Limb (tissue), 2 donors: ENCODE results near the gene VWF.

Experiments
- DNase-seq, 2 donors: peaks; one replicate each; pipeline ENCODE4 v3.0.0-alpha.2; 2016; ENCODE audit errors: extremely low spot score in 2 of 2

VWF gene

DNA sequence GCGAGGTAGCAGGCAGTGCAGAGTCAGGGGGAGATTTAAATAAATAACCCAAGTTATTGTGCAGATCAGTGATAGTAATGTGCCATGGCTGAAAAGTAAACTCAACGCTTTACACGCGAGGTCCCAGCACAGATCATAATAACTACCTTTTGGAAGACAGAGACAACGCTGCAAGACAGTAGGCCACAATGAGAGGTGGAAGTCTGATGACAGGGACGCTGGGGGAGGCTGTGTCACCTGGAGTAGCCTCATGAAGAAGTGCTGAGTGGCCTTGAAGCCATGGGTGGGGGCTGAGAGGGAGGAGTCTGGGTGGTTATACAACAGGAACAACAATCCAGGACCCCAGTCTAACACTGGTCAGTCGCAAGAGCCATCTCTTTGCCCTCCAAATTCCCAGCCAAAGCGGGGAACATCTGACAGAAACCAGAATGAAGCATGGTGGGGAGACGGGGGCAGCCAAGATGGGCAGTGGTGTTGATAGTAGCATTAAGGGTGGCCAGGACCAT lies 207.6 kb downstream of the VWF start:
- no peak for DNase-seq

DNA sequence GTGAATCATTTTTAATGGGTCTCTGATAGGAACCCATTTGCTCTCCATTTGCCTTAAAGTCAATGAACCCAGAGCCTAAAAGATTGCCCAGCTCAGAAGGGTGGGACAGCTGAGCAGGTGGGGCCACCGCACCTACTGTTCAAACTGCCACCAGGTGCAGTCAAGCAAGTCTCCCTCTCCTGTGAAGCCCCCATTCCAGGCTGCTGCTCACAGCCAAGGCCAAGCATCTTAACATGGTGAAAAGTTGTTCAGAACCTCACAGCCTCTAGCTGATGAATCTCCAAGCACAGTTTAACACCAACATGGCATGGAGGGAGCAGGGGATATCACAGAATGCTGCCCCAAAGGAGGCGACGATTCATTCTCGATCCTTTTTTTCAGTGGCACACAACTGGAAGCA lies 209.0 kb downstream of the VWF start:
- DNase-seq = no peak

DNA sequence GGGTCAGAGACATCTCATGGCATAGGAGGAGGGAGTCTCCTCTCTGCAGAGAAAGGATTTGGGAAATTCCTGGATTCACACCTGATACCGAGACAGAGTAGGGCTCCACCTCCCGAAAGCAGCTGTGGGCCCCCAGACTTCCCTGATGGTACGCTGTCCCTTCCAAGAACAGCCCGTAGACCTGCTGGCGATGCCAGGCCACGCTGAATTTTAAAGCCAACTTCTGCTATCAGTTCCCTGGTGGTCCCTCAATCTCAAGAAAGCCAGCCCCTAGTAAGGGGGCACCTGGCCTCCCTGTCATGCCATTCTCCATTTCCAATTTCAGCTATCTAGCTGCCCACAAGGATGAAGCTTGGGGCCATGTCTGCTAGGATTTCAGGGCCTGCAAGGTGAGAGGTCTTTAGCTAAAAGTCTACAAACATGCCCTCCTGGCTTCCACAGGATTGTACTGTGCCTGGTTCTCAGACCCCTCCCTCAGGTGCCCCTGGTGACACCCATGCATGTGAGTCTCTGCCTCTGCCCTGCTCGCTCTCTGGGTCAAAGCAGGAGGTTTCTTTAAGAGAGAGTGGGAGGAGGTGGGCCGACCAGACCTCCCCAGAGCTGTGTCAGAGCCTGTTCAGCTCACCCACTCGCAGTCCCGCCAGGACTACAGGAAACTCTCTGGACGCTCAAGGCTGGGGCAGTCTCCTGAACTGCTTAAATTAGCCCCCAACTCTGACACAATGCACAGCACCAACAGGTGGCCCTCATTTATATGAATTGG lies 209.9 kb downstream of the VWF start:
- no peak for DNase-seq

DNA sequence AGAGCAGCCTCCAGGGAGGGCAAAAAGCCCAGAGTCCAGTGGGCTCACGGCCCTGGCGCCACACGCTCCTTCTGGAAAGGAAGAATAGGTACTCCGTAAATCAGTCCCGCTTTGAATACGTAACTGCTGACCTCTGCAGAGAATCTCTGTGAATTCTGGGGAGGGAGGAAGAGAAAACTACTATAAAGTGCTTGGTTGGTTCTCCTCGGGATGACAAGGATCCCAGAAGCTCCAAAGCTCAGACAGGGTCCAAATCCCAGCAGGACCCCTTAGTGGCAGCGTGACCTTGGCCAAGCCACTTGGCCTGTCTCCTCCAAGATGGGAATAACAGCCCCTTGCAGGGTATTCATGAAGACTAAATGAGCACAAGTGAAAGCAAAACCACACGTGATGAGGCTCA lies 211.1 kb downstream of the VWF start:
- DNase-seq = no peak

DNA sequence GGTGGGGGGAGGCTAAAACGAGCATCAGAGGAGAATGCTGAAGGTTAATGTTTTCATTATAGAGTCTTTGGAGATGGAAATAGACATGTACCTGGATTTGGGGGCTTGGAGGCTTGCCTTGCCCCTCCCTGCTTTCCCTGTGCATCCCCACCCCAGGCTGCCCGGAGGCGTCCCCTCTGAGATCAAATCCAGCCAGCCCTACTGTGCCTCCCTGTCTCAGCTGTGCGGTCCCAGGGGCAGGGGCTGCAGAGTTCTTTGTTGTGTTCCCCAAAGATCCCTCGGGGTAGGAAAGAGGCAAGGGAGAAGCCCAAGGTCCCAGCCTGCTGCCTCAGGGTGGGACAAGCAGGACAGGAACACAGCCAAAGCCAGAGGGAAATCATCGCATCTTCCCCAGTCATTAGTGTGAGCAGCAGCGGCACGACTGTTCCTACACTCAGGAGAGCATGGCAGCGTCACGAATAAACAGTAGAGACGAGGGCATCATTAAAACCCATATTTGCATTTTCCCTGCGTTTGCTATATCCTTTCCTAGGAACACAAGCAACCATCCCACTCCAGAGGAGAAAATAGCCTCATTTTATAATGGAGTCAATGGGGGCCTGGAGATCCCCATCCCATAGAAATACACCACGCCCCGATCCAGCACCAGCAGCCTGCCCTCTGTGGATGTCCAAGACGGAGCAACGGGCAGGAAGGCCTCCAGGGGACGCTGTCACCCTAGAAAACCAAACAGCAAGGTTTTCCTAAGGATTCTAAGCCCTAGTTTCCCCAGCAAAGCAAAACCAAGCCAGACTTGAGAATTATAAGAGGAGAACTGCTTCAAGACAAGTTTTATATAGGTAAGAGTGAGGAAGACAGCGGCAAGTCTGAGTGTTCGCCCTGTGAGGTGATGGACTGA lies 211.8 kb downstream of the VWF start:
- DNase-seq = no peak

DNA sequence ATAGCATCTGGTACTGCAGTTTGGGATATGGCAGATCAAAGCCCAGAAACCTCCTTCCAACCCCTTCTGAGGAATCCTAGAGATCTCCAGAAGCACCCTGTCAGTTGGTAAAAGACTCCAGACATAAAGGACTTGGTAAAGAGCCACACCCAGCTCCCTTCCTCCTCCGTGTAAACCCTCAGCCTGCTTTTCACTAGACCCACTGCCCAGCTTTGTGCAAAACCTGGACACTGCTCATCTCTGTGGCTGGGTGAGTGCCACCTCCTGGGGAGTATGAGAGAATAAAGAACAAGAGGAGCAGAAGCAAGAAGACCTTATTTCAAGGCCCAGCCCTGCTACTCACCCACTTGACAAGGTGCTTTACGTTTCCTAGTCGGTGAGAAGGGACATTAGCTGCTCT lies 212.5 kb downstream of the VWF start:
- DNase-seq = no peak

DNA sequence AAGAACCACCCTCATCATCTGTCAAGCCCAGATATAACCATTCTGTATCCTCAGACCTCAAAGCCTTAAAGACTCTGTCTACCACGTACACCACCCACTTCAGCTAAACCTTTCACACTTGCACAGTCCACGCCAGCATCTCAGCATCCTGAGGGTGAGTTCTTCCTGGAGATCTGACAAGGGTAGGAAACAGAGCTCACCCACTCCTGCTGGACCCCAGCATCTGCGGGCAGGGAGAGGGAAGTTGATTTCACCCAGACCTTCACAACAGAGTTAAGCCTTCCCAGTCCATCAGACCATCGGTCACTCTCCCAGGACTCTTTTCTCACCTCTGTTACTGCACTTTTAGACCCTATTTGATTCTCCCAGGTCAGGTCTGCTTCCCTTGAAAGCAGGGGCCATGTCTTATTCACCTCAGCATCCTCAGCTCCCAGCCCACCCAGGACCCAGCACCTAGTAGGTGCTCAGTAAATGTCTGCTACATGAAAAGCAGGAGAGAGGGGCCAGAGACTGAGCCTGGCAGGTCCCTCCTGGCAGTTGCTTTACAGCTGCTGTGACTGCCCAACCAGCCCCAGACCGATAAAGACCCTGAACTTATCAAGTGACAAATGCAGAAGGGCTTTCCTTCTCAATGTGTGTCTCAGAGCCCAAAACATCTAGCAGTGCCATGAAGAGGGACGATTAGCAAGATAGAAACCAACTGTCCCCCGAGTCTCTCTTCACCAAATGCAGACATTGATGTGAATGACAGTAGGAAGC lies 213.5 kb downstream of the VWF start:
- DNase-seq = no peak

DNA sequence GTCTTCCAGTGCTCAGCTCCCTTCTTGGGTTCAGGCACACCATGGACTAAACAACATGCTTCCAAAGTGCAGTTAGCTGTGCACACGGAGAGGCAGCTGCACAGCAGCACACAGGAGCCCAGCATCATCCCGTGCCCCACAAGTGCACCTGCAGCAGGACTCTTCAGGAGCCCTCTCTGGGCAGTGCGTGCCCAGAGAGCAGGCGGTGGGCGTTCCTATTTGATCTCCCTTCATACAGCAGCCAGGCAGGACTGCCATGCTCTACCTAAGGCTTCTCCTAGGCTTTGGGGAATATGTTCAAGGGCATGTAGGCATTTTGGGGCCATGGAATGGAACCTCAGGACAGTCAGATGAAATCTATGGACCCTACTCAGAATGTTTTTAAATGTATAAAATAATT lies 214.9 kb downstream of the VWF start:
- peak in 1 of 2 donors; percentile 5 for DNase-seq

DNA sequence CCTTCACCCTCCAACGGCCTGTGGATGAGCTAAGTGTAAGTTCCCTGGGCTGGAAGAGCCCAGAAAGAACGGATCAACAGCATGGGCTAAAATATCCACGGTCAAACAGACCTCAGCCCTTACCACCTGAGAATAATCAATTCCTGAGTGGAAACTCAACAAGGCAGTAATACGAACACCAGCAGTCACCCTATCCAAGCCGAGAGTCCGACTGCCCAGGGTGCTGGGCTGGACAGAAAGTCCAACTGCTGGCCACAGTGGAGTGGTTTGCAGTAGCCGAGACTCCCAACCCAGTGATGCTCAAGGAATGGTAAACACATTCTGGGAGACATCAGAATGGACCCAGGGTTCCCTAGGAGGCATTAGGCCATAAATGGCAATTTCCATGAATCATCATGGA lies 216.2 kb downstream of the VWF start:
- peak in 1 of 2 donors; percentile 5 for DNase-seq

DNA sequence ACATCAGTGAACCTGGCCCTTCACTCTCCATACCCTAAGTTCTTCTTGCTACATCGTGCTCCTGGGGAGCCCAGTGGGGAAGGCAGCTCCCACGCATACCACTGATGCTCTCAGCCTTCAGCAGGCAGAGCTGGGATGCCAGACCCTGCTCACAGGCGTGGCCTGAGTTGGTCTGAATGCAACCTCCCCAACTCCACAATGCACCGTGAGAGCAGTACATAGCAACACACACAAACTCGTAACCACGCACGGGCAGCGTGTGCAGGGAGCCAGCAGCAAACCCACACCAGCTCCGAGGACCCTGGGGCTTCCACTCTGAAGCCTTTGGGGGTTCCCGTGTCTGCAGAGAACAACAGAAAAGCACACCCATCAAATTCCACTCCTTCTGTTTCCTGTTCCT lies 216.7 kb downstream of the VWF start:
- DNase-seq = peak in 1 of 2 donors; percentile 5

DNA sequence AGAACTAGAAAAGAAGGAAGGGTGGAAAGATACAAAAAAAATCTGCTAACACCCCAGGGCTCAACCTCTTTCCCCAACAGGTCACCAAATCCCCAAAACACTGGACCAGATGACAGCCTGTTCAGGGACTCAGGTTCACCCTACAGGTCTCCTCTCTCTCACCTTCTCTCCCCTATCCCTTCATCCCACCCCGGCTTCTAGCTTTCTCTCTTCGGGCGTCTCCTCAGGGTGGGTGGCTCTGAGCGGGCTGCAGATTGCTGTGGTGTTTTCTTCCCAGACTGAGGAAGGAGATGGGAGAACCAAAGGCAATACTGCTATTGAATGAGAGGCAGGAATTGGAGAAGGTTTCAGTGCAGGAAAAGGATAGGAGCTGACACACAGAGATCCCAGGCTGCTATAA lies 218.7 kb downstream of the VWF start:
- DNase-seq = peak in 1 of 2 donors; percentile 4

DNA sequence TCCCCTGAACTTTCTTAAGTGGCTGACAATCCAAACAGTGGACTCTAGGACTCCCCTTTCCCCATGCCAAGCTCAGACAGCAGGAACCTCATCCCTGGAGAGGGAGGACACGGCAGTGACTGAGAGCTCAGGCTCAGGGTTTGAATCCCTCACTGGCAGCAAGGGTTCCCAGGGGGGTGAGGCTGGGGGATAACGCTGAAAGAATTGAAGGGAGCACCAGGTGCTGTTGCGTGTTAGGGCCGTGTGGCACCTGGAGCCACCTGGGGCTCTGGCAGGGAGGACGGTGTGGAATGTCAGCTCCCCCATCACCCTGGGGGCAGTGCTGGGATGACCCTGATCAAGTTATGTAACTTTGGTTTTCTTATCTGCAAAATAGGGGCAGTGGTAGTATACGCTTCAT lies 219.5 kb downstream of the VWF start:
- no peak for DNase-seq

DNA sequence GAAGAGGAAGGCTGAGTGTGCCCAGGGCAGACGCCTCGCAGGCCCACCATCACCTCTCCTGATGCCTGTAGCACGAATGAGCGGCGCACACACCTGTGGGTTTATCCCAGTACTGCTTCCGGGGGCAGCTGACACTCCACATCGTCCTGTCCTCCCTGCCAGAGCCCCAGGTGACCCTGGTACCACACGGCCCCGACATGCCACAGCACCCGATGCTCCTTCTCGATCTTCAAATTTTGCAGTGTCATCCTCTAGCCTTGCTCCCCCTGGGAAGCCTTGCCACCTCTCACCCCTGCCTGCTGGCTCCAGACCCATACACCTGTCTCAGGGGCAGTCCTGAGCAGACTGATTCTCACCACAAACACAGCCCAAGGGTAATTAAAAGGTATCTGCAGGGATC lies 220.0 kb downstream of the VWF start:
- no peak for DNase-seq

DNA sequence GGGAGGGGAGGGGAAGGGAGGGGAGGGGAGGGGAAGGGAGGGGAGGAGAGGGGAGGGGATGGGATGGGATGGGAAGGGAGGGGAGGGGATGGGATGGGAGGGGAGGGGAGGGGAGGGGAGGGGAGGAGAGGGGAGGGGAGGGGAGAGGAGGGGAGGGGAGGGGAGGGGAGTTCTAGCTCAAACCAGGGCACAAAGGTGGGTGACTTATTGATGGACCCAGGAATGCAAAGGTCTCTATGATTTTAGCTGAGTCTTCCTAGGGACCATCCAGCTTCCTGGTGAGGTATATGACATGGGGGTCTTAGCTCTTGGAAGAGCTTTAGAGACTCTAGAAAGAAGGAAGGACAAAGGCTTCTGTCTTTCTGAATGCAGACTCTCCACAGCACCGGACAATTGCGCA lies 221.7 kb downstream of the VWF start:
- no peak for DNase-seq

DNA sequence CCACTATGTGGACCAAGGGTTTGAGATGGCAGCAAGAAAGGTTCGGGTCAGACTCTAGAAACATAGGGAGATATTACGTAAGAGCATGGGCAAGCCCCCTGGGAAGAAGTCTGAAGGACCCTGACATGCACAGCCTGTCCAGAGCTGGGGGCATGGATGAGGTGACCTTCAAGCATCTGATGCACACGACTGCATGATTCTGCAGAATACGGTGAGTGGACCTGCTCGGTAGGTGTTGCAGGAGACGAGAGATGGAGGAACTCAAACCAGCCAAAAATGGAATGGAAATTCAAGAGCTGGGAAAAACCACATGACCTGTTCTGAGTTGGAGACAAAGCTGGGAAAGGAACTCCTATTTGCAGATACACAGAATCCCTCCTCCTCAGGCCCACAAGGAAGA lies 223.1 kb downstream of the VWF start:
- peak in 1 of 2 donors; percentile 9 for DNase-seq

DNA sequence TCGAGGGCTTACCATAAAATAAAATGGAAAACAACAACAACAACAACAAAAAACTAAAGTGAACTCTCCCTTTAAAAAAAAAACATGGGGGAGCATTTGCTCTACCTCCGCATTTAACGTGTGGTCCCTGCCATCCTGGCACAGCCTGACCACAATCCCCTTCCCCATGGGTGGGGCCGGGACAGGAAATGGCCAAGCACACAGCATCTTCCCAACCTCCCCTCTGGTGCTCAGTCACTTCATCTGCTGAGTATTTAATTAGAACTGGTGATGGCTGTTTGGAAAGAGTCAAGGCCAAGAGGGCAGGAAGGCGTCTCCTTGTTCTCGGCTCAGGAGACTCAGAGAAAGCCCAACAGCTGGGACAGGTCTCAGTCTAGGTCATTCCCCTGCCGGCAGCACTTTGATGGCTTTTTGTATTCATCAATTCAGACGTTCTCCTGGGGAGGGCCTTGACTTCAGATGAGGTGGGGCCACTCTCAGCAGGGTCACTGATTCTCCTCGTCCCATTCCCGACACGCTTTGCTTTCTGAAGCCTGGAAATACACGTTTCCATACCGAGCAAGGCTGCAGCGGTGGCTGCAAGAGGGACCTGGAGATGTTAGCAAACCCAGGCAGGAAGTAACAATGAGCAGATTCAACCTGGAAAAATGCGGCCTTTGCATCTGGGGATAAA lies 223.8 kb downstream of the VWF start:
- peak in 1 of 2 donors; percentile 6 for DNase-seq

DNA sequence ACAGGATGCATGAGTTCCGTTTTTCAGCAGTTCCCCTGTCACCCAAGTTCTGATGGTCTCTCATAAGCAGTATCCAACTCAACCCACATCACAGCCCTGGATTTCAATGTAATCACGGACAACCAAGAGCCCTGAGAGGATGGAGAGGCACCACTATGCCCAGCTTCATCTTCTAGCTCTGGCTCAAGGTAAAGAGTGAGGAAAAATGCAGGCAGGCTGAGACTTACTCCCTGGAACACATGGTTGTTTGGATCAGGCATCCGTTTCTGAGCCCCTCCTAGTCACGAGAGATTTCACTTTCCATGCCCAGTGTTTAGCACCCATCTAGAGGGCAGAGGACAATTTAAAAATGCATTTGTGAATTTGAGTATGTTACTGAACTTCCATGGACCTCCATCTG lies 224.4 kb downstream of the VWF start:
- peak in 1 of 2 donors; percentile 6 for DNase-seq

DNA sequence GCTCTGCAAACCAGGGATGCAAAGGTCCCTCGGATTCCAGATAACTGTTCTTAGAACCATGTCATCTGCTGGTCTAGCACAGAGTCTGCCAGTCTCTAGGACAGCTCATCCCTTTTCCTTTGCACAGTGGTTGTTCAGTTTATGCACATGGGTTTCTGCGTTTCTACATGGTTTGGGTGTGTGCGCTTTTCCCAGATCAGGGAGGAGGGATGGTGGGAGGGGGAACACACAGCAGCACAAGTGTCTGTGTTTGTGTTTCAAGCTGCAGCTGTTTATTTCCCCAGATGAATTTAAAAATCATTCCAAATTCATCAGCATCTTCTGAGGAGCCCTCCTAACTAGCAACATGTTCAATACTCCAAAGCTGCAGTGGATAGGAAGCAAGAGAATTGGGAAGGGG lies 224.8 kb downstream of the VWF start:
- no peak for DNase-seq

DNA sequence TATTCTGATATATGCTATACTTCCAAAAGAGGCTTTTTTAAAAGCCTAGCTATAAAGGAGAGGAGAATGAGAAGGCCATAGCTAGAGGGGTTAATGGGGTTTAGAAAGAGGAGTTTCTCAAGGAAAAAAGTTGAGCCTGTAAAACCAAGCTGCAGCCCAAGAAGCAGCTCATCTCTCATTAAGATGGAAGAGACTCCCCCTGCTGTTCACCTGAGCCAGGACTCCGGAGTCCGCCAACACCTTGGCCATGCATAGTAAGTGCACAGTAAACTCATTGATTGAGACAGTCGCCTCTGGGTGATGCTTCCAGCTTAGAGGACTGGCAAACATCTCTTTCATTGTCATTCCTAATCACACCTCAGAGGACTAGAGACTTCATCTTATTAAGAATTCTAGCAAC lies 225.6 kb downstream of the VWF start:
- no peak for DNase-seq
